Gastrocnemius medialis (tissue), 4 donors: ENCODE data around the gene AURKAIP1.

Source experiments
- CTCF ChIP-seq, 5 experiments: fragments of 450-650 bp in 3 of 5; fragments of 200-600 bp in 2 of 5; sonication (generic) in 2 of 5; IDR thresholded peaks in 4 of 5; conservative IDR thresholded peaks in 1 of 5; 1 replicate in 4 of 5; 2 replicates in 1 of 5; pipeline ENCODE4 v1.5.1; 2016 to 2019; ENCODE audit warnings: antibody characterized with exemption in 5 of 5, mild to moderate bottlenecking in 3 of 5, moderate library complexity in 3 of 5
- POLR2A ChIP-seq, 2 donors: fragments of 450-650 bp; IDR thresholded peaks; one replicate each; pipeline ENCODE4 v1.6.1; 2017; ENCODE audit warnings: antibody characterized with exemption in 2 of 2, mild to moderate bottlenecking in 2 of 2, moderate library complexity in 2 of 2

- TF ChIP-seq CTCF (IDR thresholded peaks at IDR 0.05 in 4 of 5, conservative IDR thresholded peaks at IDR 0.05 in 1 of 5), result no peak
- no peak for TF ChIP-seq POLR2A (IDR thresholded peaks at IDR 0.05)
These were observed 38.6 kb downstream of the AURKAIP1 start for GRCh38 chr1:1336446-1336845.
